Loucy (cell line): ENCODE measurements around the gene CAMKMT.

Source experiments
- H2AFZ ChIP-seq: fragments of 200-600 bp; sonication (generic); 2 replicates; pipeline ENCODE4 v1.6.0; 2016; ENCODE audit warnings: antibody characterized with exemption, mild to moderate bottlenecking, low read length, moderate library complexity
- H3F3A ChIP-seq: fragments of 200-600 bp; 2 replicates; pipeline ENCODE4 v1.6.0; 2016; ENCODE audit warnings: antibody characterized with exemption, low read depth, mild to moderate bottlenecking
- H3K27me3 ChIP-seq: fragments of 200-600 bp; sonication (generic); 2 replicates; pipeline ENCODE4 v1.6.1; 2014; ENCODE audit warnings: low read length, mild to moderate bottlenecking; ENCODE audit not compliant: insufficient read depth, poor library complexity, severe bottlenecking
- H3K36me3 ChIP-seq: fragments of 200-600 bp; sonication (generic); 2 replicates; pipeline ENCODE4 v1.6.1; 2016; ENCODE audit warnings: low read length; ENCODE audit not compliant: insufficient read depth
- H3K4me1 ChIP-seq: fragments of 200-600 bp; sonication (generic); 2 replicates; pipeline ENCODE4 v1.5.1; 2014; ENCODE audit warnings: low read length, mild to moderate bottlenecking; ENCODE audit not compliant: insufficient read depth, poor library complexity, severe bottlenecking
- H3K4me2 ChIP-seq: fragments of 200-600 bp; sonication (generic); 2 replicates; pipeline ENCODE4 v1.6.0; 2014; ENCODE audit warnings: antibody characterized with exemption, low read length, low read depth, mild to moderate bottlenecking; ENCODE audit not compliant: poor library complexity, severe bottlenecking
- H3K4me3 ChIP-seq: fragments of 200-600 bp; sonication (generic); 2 replicates; pipeline ENCODE4 v1.5.1; 2014; ENCODE audit warnings: low read length, mild to moderate bottlenecking, mixed read lengths; ENCODE audit not compliant: poor library complexity, severe bottlenecking
- H3K79me2 ChIP-seq: fragments of 200-600 bp; sonication (generic); 2 replicates; pipeline ENCODE4 v1.6.1; 2014; ENCODE audit warnings: low read length; ENCODE audit not compliant: insufficient read depth
- H3K9ac ChIP-seq: fragments of 200-600 bp; sonication (generic); 2 replicates; pipeline ENCODE4 v1.6.0; 2014; ENCODE audit warnings: mild to moderate bottlenecking, low read depth, low read length, moderate library complexity; ENCODE audit not compliant: poor library complexity, severe bottlenecking
- H3K9me2 ChIP-seq: fragments of 200-600 bp; sonication (generic); replicated peaks from 2 replicates; pipeline ENCODE4 v1.6.1; 2016; ENCODE audit warnings: low read depth, low read length, mixed read lengths
- H3K9me3 ChIP-seq: fragments of 200-600 bp; sonication (generic); 2 replicates; pipeline ENCODE4 v1.6.1; 2014; ENCODE audit warnings: mild to moderate bottlenecking, antibody characterized with exemption, low read length, low read depth; ENCODE audit not compliant: insufficient read depth
- H4K20me1 ChIP-seq: fragments of 200-600 bp; sonication (generic); 2 replicates; pipeline ENCODE4 v1.6.0; 2014; ENCODE audit warnings: antibody characterized with exemption, low read length, mild to moderate bottlenecking; ENCODE audit not compliant: insufficient read depth, poor library complexity, severe bottlenecking
- EZH2phosphoT487 ChIP-seq: fragments of 200-600 bp; IDR thresholded peaks from 2 replicates; pipeline ENCODE4 v1.6.1; 2018; ENCODE audit warnings: antibody characterized with exemption, mild to moderate bottlenecking, moderate library complexity, borderline replicate concordance
- TF ChIP-seq, protein P1 (sequence below): fragments of 200-600 bp; sonication (generic); conservative IDR thresholded peaks from 2 replicates; pipeline ENCODE4 v1.5.1; 2014; ENCODE audit warnings: mild to moderate bottlenecking, antibody characterized with exemption, low read length

The CAMKMT gene

DNA sequence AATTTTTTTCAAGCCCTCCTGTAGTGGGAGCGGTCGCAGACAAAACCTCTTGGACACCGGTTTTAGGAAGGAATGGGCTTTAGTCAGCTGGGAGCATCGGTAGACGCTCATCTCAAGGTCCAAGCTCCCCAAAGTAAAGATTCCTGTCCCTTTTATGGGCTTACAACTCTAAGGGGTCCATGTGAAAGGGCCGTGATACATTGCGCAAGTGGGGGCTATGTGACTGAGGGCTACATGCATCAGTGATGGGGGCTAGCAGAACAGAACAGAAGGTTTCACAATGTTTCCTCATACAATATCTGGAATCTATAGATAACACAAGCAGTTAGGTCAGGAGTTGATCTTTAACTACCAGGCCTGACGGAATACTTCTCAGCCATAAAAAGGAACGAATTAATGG lies 62.5 kb downstream of the CAMKMT start:
- TF ChIP-seq, protein P1, sequence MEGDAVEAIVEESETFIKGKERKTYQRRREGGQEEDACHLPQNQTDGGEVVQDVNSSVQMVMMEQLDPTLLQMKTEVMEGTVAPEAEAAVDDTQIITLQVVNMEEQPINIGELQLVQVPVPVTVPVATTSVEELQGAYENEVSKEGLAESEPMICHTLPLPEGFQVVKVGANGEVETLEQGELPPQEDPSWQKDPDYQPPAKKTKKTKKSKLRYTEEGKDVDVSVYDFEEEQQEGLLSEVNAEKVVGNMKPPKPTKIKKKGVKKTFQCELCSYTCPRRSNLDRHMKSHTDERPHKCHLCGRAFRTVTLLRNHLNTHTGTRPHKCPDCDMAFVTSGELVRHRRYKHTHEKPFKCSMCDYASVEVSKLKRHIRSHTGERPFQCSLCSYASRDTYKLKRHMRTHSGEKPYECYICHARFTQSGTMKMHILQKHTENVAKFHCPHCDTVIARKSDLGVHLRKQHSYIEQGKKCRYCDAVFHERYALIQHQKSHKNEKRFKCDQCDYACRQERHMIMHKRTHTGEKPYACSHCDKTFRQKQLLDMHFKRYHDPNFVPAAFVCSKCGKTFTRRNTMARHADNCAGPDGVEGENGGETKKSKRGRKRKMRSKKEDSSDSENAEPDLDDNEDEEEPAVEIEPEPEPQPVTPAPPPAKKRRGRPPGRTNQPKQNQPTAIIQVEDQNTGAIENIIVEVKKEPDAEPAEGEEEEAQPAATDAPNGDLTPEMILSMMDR = no peak
- TF ChIP-seq EZH2phosphoT487 = no peak
- H3K9me2 ChIP-seq = no peaks in the 10 kb centered on the region
- no peaks in the 10 kb centered on the region for H3F3A ChIP-seq
- H2AFZ ChIP-seq = no peak overlapping the region
- H3K79me2 ChIP-seq = no peaks in the 10 kb centered on the region
- H3K4me2 ChIP-seq = no peak overlapping the region
- no peaks in the 10 kb centered on the region for H3K27me3 ChIP-seq
- H3K36me3 ChIP-seq = no peaks in the 10 kb centered on the region
- H3K4me3 ChIP-seq = no peak overlapping the region
- no peaks in the 10 kb centered on the region for H3K4me1 ChIP-seq
- peaks cover 3% of the 10 kb centered on the region; the same call in 1 of the 2 replicates for H3K9me3 ChIP-seq
- H3K9ac ChIP-seq = no peak overlapping the region
- no peaks in the 10 kb centered on the region for H4K20me1 ChIP-seq

DNA sequence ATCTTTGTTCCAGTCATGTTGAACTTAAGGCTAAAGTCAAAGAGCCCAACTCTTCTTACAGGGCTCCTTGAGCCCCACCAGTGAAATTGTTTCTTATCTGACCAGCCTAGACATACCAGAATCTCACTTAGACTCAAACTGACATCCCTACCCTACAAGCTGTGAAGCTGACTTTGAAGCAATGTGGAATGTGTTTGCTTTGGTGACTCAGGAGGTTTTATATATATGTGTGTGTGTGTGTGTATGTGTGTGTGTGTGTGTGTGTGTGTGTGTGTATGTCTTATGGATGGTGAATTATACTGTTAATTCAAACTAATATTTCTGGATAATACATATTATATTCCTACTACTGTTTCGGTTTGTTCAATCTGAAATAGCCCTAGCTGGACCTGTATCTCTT lies 67.3 kb downstream of the CAMKMT start:
- H3K79me2 ChIP-seq = no peaks in the 10 kb centered on the region
- H3F3A ChIP-seq = no peaks in the 10 kb centered on the region; the same call in 1 of the 2 replicates
- H3K9me2 ChIP-seq = no peaks in the 10 kb centered on the region
- H3K4me2 ChIP-seq = no peak overlapping the region
- H2AFZ ChIP-seq = no peak overlapping the region
- TF ChIP-seq EZH2phosphoT487 = no peak
- TF ChIP-seq, protein P1 = no peak
- H3K4me1 ChIP-seq = peaks cover 11% of the 10 kb centered on the region
- no peaks in the 10 kb centered on the region for H3K27me3 ChIP-seq
- no peaks in the 10 kb centered on the region for H3K9me3 ChIP-seq
- no peaks in the 10 kb centered on the region for H3K36me3 ChIP-seq
- no peak overlapping the region for H3K4me3 ChIP-seq
- H4K20me1 ChIP-seq = no peaks in the 10 kb centered on the region
- H3K9ac ChIP-seq = no peak overlapping the region

DNA sequence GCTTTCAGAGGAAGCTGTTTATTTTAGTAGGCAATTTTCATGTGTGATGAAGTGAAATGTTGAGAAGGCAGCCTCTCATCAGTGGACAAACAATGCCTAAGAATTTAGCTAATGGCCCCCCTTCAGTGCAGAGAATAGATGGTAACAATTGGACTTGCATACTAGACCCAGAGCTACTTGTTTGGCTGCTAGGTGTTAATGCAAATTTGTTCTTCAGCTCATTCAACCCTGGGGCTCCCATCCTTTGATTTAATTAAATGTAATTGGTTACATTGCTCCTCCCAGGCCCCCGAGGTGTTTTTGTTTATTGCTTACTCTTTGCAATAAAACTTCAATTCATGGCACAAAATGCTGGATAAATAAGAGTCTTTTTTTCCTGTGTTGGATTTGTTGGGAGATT lies 68.6 kb downstream of the CAMKMT start:
- Histone ChIP-seq H3K9me3 (no peaks in the 10 kb centered on the region), H3K4me2 (no peak overlapping the region), H3F3A (no peaks in the 10 kb centered on the region; the same call in 1 of the 2 replicates), H2AFZ (no peak overlapping the region), H3K36me3 (no peaks in the 10 kb centered on the region), H3K4me1 (peaks cover 11% of the 10 kb centered on the region), H4K20me1 (no peaks in the 10 kb centered on the region), H3K9ac (no peak overlapping the region), H3K4me3 (no peak overlapping the region), H3K27me3 (no peaks in the 10 kb centered on the region), H3K9me2 (no peaks in the 10 kb centered on the region), H3K79me2 (no peaks in the 10 kb centered on the region)
- TF ChIP-seq, protein P1 = no peak
- no peak for TF ChIP-seq EZH2phosphoT487
